ENCODE data around the gene KDM6A. TPM values are rescaled to one million over a fixed set of nuclear protein-coding genes. Genes with fewer than 3 reads are reported as not detected.

KDM6A gene
- total RNA-seq, 1 donor from 2014 or later, result 9.4 TPM

DNA sequence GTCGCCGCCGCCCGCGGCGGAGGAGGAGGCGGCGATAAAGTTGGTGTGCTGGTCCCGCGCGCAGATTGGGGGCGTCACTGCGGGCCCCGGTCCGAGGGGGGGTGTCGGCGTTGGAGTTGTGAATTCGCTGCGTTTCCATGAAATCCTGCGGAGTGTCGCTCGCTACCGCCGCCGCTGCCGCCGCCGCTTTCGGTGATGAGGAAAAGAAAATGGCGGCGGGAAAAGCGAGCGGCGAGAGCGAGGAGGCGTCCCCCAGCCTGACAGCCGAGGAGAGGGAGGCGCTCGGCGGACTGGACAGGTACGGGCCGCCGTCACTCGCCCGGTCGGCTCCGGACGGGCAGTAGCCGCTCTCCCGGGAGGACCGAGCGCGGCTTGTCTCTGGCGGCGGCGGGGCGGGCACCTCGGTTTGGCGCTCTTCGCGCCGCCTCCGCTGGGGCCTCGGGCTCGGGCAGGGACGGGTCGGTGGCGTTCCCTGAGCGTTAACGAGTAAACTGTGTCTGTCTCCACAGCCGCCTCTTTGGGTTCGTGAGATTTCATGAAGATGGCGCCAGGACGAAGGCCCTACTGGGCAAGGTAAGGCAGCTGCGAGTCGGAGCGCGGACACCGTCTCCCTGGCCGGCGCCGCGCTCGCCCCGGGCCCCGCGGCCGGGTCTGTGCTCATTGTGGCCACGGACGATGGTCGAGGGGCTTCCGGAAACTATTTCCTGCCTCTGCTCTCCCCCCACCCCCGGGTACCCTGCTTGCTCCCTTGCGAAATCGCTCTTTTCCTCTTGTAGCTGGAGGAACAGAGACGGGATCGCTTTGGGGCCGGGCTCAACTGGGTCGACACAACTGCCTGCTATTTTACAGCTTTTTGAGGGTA, 658 bp downstream of the KDM6A start:
- TF ChIP-seq, protein P1, sequence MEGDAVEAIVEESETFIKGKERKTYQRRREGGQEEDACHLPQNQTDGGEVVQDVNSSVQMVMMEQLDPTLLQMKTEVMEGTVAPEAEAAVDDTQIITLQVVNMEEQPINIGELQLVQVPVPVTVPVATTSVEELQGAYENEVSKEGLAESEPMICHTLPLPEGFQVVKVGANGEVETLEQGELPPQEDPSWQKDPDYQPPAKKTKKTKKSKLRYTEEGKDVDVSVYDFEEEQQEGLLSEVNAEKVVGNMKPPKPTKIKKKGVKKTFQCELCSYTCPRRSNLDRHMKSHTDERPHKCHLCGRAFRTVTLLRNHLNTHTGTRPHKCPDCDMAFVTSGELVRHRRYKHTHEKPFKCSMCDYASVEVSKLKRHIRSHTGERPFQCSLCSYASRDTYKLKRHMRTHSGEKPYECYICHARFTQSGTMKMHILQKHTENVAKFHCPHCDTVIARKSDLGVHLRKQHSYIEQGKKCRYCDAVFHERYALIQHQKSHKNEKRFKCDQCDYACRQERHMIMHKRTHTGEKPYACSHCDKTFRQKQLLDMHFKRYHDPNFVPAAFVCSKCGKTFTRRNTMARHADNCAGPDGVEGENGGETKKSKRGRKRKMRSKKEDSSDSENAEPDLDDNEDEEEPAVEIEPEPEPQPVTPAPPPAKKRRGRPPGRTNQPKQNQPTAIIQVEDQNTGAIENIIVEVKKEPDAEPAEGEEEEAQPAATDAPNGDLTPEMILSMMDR (IDR thresholded peaks at IDR 0.05; ENCODE audit: borderline replicate concordance), result no peak
- Histone ChIP-seq H3K9me3 (replicated peaks) (no peaks in the 10 kb centered on the region), H3K36me3 (no peaks in the 10 kb centered on the region), H3K4me1 (peaks cover 31% of the 10 kb centered on the region), H3K27me3 (ENCODE audit: low read depth) (no peaks in the 10 kb centered on the region), H3K4me3 (peak overlapping the region; percentile 88), H3K27ac (replicated peaks) (peak overlapping the region; percentile 97)
- intact Hi-C loops (cut with micrococcal nuclease), result no loop called here
- DNase-seq, result peak; percentile 40

DNA sequence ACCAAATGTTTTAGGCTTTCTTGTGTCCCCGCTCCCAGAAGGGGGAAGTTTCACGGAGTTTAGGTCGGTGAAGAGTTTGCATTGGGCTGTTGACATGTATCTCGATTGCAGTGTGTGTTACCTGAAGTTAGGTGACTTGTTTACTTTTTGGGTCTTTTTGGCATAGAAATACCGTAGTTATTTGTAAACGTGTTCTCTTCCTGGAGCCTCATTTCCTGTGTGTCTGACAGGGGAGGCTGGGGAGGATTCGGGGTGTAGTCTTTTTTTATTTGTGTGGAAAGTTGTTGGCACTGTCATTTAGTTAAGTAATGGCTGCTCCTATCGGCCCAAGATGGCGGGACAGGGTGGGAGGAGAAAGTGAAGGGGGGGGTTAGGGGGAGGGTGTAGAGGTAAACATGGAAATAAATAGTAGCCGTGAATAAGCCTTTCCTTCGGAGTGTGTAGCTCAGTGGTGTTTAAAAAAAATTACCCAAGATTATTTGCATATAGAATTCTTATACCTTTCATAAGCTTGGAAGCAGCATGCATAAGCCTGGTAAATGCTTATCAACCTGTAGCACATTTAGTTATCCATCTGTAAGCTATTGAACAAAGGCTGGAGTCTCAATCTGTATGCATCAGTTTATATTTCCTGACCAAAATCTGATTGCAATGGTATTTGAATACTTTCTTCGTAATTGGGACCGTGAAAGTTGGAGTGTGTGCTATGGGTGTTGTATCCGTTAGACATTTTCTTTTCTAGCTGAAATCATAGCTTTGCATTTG, 1.6 kb downstream of the KDM6A start:
- Histone ChIP-seq H3K27me3 (ENCODE audit: low read depth) (no peaks in the 10 kb centered on the region), H3K4me1 (peaks cover 34% of the 10 kb centered on the region), H3K4me3 (peak overlapping the region; percentile 88), H3K36me3 (no peaks in the 10 kb centered on the region), H3K9me3 (replicated peaks) (no peaks in the 10 kb centered on the region), H3K27ac (replicated peaks) (peak overlapping the region; percentile 97)
- no peak for DNase-seq
- intact Hi-C loops (cut with micrococcal nuclease), result no loop called here
- TF ChIP-seq, protein P1 (IDR thresholded peaks at IDR 0.05; ENCODE audit: borderline replicate concordance), result no peak

DNA sequence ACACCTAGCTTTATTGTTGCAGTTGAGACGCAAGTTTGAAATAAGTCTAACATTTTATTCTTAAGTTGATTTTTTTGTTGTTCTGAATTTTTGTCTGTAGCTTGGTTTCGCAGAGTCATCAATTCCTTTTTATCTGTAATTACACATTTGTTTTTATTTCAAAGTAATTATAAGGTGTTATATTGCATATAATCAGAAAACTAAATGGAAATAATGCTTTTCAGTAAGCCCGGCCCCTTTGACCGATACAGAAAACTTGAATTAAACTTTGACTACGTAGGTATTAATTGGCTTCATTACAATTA, 2.1 kb downstream of the KDM6A start:
- H3K27ac ChIP-seq (replicated peaks), result peak overlapping the region; percentile 97
- peak overlapping the region; percentile 88 for H3K4me3 ChIP-seq
- H3K36me3 ChIP-seq, result no peaks in the 10 kb centered on the region
- peaks cover 34% of the 10 kb centered on the region for H3K4me1 ChIP-seq
- no peaks in the 10 kb centered on the region for H3K9me3 ChIP-seq (replicated peaks)
- TF ChIP-seq, protein P1 (IDR thresholded peaks at IDR 0.05; ENCODE audit: borderline replicate concordance), result no peak
- H3K27me3 ChIP-seq (ENCODE audit: low read depth), result no peaks in the 10 kb centered on the region
- DNase-seq, result no peak
- intact Hi-C loops (cut with micrococcal nuclease), result no loop called here

DNA sequence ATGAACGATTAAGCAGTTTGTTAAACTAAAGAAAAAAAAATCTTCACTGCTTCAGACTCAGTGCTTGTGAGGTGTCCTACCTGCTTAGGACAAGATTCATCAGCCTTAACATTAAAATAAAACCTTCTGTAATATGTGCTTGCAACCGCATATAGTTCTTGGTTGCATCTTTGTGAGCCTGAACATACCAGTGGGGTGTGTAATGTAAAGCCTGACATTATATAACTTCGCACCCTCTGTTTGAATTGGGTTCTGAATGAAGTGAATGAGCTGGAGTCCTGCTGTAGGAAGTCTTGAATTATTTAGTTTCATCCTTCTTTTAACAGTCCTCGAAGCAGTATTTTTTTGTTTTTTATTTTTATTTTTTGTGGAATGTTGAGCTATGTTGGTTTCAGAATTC, 3.1 kb downstream of the KDM6A start:
- Histone ChIP-seq H3K36me3 (no peaks in the 10 kb centered on the region), H3K27me3 (ENCODE audit: low read depth) (no peaks in the 10 kb centered on the region), H3K4me1 (peaks cover 34% of the 10 kb centered on the region), H3K9me3 (replicated peaks) (no peaks in the 10 kb centered on the region), H3K4me3 (peak overlapping the region; percentile 88), H3K27ac (replicated peaks) (peak overlapping the region; percentile 97)
- intact Hi-C loops (cut with micrococcal nuclease), result no loop called here
- TF ChIP-seq, protein P1 (IDR thresholded peaks at IDR 0.05; ENCODE audit: borderline replicate concordance), result no peak
- DNase-seq, result no peak

DNA sequence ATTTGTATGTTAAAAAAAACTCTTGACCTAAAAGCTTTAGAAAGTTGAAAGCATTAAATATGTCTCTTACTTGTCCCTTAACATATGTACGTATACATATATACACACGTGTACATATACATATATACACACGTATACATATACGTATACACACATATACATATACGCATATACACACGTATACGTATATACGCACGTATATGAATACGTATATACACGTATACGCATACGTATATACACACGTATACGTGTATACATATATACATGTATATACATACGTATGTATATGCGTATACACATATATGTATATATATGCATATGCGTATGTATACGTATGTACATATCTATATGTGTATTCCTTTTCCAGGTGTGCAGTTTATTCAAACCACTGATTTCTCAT, 3.8 kb downstream of the KDM6A start:
- intact Hi-C loops (cut with micrococcal nuclease), result no loop called here

More for the DNA sequence above, 3.8 kb downstream of the KDM6A start:
- Histone ChIP-seq H3K4me3 (no peak overlapping the region), H3K27ac (replicated peaks) (no peak overlapping the region), H3K36me3 (no peaks in the 10 kb centered on the region), H3K4me1 (peaks cover 34% of the 10 kb centered on the region), H3K9me3 (replicated peaks) (no peaks in the 10 kb centered on the region), H3K27me3 (ENCODE audit: low read depth) (no peaks in the 10 kb centered on the region)
- TF ChIP-seq, protein P1 (IDR thresholded peaks at IDR 0.05; ENCODE audit: borderline replicate concordance), result no peak
- DNase-seq, result no peak
